ENCODE results near the gene LNPEP.
"Not testable (repeated sequence)": the region's sequence is repeated elsewhere in the genome, so short reads cannot be mapped to it uniquely, and the experiment has no call there.

The LNPEP gene

GRCh38 chr5:96930589-96930988 lies 5.3 kb upstream of the LNPEP start:
- no peak for DNase-seq

DNA sequence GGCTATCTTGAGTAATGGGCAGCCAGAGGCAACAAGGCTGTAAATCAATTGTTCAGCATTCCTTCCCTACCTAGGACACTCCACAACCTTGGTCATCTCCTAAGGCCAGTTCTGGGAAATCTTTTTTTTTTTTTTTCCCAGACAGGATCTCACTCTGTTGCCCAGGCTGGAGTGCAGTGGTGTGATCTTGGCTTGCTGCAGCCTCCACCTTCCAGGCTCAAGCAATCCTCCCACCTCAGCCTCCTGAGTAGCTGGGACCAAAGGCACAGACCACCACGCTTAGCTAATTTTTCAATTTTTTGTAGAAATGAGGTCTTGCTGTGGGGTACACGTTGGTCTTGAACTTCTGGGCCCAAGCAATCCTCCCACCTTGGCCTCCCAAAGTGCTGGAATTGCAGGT lies 4.8 kb upstream of the LNPEP start:
- not testable (repeated sequence) for DNase-seq

GRCh38 chr5:96931605-96932004 lies 4.3 kb upstream of the LNPEP start:
- DNase-seq: no peak

DNA sequence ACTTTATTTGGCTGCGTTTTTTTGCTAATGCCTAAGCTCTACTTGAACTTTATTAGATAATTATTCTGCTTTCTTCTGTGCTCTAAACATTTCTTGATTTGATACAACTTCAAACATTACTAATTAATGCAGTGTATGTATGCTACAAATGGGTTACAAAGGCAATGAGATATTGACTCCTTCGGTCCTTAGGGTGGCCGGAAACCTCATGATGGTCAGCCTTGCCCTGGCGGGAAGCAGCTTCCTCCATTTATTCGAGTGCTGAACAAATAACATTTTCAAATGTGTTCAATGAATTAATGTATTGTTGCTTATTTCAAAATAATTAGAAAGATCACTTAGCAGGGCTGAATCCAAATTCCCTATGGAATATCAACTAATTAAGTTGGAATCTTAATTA lies 3.9 kb upstream of the LNPEP start:
- DNase-seq: no peak

- DNase-seq: no peak
These were observed 1.8 kb upstream of the LNPEP start for GRCh38 chr5:96933764-96934707.

DNA sequence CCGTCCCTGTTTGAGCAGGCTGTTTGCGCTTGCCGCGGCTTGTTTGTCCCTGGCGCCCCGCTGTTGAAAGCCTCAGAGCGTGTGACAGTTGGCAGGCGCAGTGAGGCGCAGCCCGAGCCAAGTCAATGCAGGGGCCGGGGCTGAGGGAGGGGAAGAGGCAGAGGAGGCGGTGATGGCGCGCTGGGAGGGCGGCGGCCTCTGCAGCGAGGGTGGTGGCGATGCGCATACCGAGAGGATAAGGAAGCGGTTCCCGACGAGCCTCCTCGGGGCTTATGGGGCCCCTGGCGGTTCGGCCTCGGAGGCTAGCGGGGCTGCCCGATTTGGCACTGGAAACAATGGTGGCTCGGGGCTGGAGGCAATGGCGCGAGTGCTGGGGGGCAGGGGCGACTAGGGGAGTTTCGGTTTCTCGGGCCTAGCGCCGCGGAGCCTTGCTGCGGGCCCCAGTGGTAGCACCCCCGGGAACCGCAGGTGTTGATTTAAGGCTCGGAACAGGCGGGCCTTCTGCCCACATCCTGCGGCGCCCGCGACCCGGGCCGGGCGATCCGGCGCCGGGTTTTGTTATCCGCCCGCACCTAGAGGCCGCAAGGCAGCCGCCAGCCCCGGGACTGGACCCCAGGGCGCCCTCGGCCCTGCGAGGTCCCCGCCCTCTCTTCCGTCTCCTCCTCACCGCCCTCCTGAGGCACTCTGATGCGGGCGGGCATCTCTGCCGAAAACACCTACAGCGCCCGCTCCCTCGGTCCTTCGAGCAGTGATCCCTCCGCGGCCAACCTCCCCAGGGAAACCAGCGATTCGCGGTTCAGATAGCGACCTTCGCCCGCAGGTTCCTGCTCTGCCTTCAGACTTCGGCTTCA lies 947 bp upstream of the LNPEP start:
- peak; percentile 85 for DNase-seq

- DNase-seq: peak; percentile 19
These were observed 796 bp downstream of the LNPEP start for GRCh38 chr5:96936431-96937320.

DNA sequence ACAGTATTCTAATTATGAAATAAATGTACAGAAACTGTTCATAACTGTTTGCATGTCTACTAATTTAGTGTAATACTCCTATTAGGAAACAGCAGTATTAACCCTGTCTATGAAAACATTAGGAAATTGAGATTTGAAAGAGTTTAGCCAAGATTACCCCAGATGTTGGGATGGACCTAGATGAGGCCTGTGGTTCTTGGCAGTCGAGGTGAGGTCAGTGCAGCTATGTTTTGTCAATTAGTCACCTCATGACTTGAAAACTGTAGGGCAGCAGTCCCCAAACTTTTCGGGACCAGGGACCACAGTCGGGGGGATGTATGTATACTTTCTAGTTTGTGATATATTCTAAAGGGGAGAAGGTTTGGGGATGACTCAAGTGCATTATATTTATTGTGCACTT lies 4.7 kb downstream of the LNPEP start:
- no peak for DNase-seq

DNA sequence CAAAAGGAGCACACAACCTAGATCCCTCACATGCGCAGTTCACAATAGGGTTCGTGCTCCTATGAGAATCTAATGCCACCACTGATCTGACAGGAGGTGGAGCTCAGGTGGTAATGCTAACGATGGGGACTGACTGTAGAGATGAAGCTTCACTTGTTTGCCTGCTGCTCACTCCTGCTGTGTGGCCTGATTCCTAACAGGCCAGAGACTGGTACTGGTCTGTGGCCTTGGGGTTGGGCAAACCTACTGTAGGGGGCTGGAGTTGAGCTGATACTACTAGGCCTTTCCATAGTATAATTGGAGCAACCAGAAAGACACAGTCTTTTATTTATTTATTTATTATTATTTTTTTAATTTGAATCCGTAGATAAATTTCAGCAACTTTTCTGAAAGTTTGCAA lies 5.3 kb downstream of the LNPEP start:
- DNase-seq: no peak

DNA sequence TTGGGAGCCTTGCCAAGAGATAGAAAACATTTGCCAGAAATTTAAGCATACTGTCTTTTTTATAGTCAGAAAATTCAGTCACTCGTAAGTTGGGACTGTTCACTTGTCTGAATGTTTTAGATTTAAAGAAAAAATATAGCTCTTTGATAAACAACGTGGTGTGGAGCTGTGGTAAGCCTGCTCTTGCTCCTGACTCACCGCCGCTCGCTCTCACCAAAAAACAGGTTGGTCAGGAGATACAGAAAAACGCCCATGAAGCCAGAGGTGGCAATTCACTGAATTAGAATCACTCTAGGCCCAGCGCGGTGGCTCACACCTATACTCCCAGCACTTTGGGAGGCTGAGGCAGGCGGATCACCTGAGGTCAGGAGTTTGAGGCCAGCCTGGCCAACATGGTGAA lies 6.2 kb downstream of the LNPEP start:
- DNase-seq: no peak

DNA sequence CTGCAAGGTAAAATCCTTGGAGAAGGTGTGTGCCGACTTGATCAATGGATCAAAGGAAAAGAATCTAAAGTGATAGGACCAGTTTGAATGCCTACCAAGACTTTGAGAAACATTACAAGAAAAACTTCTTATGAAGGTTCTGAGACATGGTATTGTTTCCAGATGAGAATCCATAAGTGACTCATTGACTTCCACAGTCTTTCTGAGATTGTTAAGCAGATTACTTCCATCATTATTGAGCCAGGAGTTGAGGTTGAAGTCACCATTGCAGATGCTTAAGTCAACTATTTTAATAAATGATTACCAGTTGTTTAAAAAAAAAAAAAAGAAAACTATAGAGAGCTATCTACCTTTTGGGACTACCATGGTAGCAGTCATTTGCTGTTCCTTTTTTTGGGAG lies 7.0 kb downstream of the LNPEP start:
- no peak for DNase-seq

GRCh38 chr5:96943799-96944198 lies 7.9 kb downstream of the LNPEP start:
- no peak for DNase-seq

- no peak for DNase-seq
These were observed 9.4 kb downstream of the LNPEP start for GRCh38 chr5:96945144-96945897.

DNA sequence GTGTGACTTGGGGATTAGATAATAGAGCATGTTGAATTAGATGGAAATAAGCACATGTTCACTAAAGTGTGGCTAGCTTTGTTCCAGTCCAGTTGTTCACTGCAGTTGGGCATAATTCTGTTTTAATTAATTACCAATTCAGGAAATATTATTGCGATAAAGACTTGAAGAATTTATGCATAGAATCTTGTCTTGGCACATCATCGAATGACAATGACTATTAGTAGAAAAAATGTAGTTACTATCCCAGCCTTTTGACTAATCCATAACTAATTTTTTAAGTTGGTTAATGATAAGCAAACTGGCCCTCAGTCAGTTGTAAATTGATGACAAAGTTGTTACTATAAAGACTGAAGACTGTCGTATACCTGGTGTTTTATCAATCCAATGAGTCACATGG lies 10.5 kb downstream of the LNPEP start:
- DNase-seq: no peak

DNA sequence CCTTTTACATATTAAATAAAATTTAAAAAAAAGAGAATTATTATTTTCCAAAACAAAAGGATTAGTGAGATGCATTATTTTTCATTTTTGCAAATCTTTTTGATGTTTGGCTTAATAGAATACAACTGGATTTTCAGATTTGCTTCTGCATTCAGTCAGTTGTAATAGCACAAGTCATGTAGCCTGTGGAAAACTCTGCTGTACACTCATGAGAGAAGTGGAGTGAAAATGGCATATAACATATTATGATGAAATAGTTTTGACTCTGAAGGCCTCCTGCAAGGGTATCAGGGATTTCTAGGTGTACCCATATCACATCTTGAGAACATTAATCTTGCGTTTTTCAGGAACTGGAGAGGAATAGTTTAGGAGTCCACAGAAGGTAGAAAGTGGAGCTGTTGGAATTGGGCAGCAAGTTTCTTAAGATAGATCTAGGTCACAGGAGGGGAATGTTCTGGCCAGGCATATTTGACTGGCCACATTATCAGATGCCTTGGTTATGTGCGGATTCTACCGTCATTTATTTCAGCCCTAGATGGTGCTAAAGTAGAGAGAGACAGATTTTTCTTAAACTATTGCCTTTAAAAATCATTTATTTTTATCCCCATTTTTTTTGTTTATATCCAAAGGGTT lies 16.4 kb downstream of the LNPEP start:
- no peak for DNase-seq

- DNase-seq: no peak
These were observed 17.3 kb downstream of the LNPEP start for GRCh38 chr5:96952974-96953730.

GRCh38 chr5:96957254-96958049 lies 21.6 kb downstream of the LNPEP start:
- DNase-seq: no peak

- DNase-seq: no peak
These were observed 23.1 kb downstream of the LNPEP start for GRCh38 chr5:96958977-96959376.

DNA sequence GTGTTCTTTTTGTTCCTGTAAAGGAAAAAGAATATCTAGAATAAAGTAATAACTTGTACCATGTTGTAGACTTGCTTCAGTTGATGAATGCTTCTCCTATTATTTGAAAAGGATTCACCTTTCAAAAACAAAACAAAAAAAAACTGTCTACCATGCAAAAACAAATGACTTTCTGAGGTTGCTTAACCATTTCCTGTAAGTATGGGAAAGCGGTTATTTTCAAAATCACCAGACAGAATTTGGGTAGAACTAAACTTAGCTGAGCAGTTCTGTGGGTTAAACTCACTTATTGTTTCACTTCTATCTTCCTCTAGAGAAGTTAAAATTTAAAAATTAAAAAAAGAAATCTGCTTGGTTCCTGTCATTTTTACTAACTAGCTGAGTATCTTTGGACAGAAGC lies 25.2 kb downstream of the LNPEP start:
- DNase-seq: no peak

- DNase-seq: no peak
These were observed 26.7 kb downstream of the LNPEP start for GRCh38 chr5:96962540-96962991.

All from NCI-H1694 treated with DMSO at 0.1 percent for 48 hours (cell line).